Keratinocyte (primary cell): Measurements from ENCODE around the gene ADAM12. TPM values are rescaled to one million over a fixed set of nuclear protein-coding genes. Genes with fewer than 3 reads are reported as not detected.

Source experiments
- DNase-seq: peaks from one replicate; pipeline ENCODE4 v3.0.0-alpha.2; 2011; ENCODE audit warnings: low read depth, missing footprints, low spot score
- FAIRE-seq: peaks from 2 replicates; lab custom pipeline; 2011; peaks lifted over from hg19 to GRCh38; lab: Jason Lieb, UNC
- H2AFZ ChIP-seq: 2 replicates; pipeline ENCODE4 v1.6.0; 2012; ENCODE audit warnings: low read length, control low read depth, inconsistent platforms; ENCODE audit not compliant: control insufficient read depth
- H3K27ac ChIP-seq: 2 replicates; pipeline ENCODE4 v1.5.1; 2011; ENCODE audit warnings: low read length; ENCODE audit not compliant: control insufficient read depth, insufficient read depth
- H3K27me3 ChIP-seq: 3 replicates; pipeline ENCODE4 v1.6.0; 2011; ENCODE audit warnings: low read length; ENCODE audit not compliant: control insufficient read depth, insufficient read depth; ENCODE audit errors: extremely low read depth
- H3K36me3 ChIP-seq, 2 experiments: 2 replicates in 1 of 2; 3 replicates in 1 of 2; pipeline ENCODE4 v1.5.1; 2011; ENCODE audit warnings: low read length in 2 of 2, mild to moderate bottlenecking in 1 of 2; ENCODE audit not compliant: control insufficient read depth in 2 of 2, insufficient read depth in 2 of 2; ENCODE audit errors: extremely low read depth in 1 of 2
- H3K4me1 ChIP-seq: 3 replicates; pipeline ENCODE4 v1.5.1; 2011; ENCODE audit warnings: low read length; ENCODE audit not compliant: control insufficient read depth, insufficient read depth; ENCODE audit errors: extremely low read depth
- H3K4me2 ChIP-seq: 3 replicates; pipeline ENCODE4 v1.6.0; 2011; ENCODE audit warnings: low read depth, low read length; ENCODE audit not compliant: control insufficient read depth, insufficient read depth; ENCODE audit errors: extremely low read depth
- H3K4me3 ChIP-seq, 3 experiments: fragments of 200-600 bp in 1 of 3; sonication (generic) in 1 of 3; 2 replicates in 2 of 3; 3 replicates in 1 of 3; pipeline ENCODE4 v1.5.1; 2011 to 2016; ENCODE audit warnings: low read length in 3 of 3, mild to moderate bottlenecking in 3 of 3, control low read depth in 2 of 3, inconsistent platforms in 1 of 3, low read depth in 1 of 3, mixed read lengths in 1 of 3, mixed run types in 1 of 3, moderate library complexity in 1 of 3; ENCODE audit not compliant: control insufficient read depth in 2 of 3, insufficient read depth in 2 of 3; ENCODE audit errors: extremely low read depth in 1 of 3
- H3K79me2 ChIP-seq: 2 replicates; pipeline ENCODE4 v1.6.0; 2012; ENCODE audit warnings: low read length; ENCODE audit not compliant: control insufficient read depth, insufficient read depth
- H3K9ac ChIP-seq: 3 replicates; pipeline ENCODE4 v1.6.0; 2011; ENCODE audit warnings: low read length; ENCODE audit not compliant: control insufficient read depth, insufficient read depth; ENCODE audit errors: extremely low read depth
- H3K9me1 ChIP-seq: 3 replicates; pipeline ENCODE4 v1.6.0; 2011; ENCODE audit warnings: low read length; ENCODE audit not compliant: control insufficient read depth, insufficient read depth; ENCODE audit errors: extremely low read depth
- H3K9me3 ChIP-seq: 2 replicates; pipeline ENCODE4 v1.5.1; 2012; ENCODE audit warnings: low read depth, low read length; ENCODE audit not compliant: control insufficient read depth
- H4K20me1 ChIP-seq: 3 replicates; pipeline ENCODE4 v1.6.0; 2011; ENCODE audit warnings: low read length; ENCODE audit not compliant: control insufficient read depth, insufficient read depth; ENCODE audit errors: extremely low read depth
- EZH2 ChIP-seq: IDR thresholded peaks from one replicate; pipeline ENCODE4 v1.6.1; 2012; ENCODE audit warnings: inconsistent platforms, mild to moderate bottlenecking, low read length, moderate library complexity
- dilution Hi-C: fragments of 300-500 bp; cut with MboI; formaldehyde crosslinking; loops from one replicate; pipeline ENCODE4 v1.7.0; 2020; ENCODE audit warnings: low sequenced_read_pairs; ENCODE audit not compliant: extremely low pct_ligation_motif_present
- polyA plus RNA-seq, 5 experiments: library from polyadenylated mRNA; depleted of rRNA in 3 of 5; stranded (reverse) in 3 of 5; stranded (forward) in 1 of 5; unstranded in 1 of 5; fragments of >200 nt; gene quantifications; 1 replicate in 1 of 5; 2 replicates in 3 of 5; 3 replicates in 1 of 5; pipeline versions ENCODE4 v1.2.1 to v1.2.3, GENCODE V29; 2011 to 2012; ENCODE audit warnings: missing spikeins in 2 of 5, low read depth in 1 of 5, low replicate concordance in 1 of 5
- TF ChIP-seq, protein P1 (sequence below), 3 experiments: IDR thresholded peaks in 1 of 3; conservative IDR thresholded peaks in 1 of 3; optimal IDR thresholded peaks in 1 of 3; 2 replicates in 2 of 3; 3 replicates in 1 of 3; pipeline versions ENCODE3 to v1.5.1; 2011; ENCODE audit warnings: low read length in 3 of 3, mild to moderate bottlenecking in 3 of 3, moderate library complexity in 2 of 3, control low read depth in 1 of 3, inconsistent platforms in 1 of 3; ENCODE audit not compliant: insufficient read depth in 2 of 3; ENCODE audit errors: extremely low read depth in 1 of 3

The ADAM12 gene
- polyA plus RNA-seq, 1 donor (not counting 4 experiments of a cell fraction or from before 2014, with no cell fraction given), result 0.07 TPM

DNA sequence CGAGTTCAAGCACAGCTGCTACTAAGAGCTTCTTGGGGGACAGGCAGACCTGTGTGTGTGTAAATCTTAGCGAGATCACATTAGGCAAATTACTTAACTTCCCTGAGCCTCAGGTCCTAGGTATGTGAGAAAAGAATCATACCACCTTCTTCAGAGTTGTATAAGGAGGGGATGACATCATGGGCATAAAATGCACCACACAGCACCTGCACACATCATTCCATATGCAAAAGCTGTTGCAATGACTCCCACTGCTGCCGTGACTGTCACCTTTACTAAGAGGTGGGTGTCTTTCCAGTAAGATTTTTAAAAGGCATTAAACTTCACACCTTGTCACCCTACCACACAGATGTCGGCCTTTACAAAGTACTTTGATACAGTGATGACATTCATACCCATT is 345.9 kb downstream of the ADAM12 start:
- no peak overlapping the region for H3K4me3 ChIP-seq

DNA sequence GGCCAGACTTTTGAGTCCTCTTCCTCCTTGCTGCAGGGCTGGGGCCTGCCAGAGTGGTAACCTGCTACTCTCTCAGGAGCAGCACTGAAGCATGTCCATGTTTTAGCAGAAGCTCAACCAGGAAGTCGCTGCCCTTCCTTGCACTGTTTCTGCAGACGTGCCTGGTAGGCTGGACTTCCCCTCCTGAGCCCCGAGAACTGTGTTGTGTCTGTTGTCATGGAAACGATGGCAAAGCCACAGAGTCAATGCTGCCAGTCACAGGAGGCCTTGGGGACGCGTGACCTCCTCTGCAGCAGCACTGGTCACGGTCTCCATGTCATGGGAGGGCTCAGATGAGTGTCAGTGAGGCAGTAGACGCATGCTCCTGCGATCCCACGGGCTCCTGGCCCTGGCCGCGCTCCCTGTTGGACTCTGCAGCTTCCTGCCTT is 346.5 kb downstream of the ADAM12 start:
- Histone ChIP-seq H3K9me3 (no peaks in the 10 kb centered on the region), H3K9ac (no peak overlapping the region), H4K20me1 (no peaks in the 10 kb centered on the region), H3K4me2 (no peak overlapping the region), H3K36me3 (no peaks in the 10 kb centered on the region), H2AFZ (no peak overlapping the region), H3K27ac (no peak overlapping the region), H3K4me1 (no peaks in the 10 kb centered on the region), H3K4me3 (no peak overlapping the region), H3K9me1 (no peaks in the 10 kb centered on the region), H3K27me3 (no peaks in the 10 kb centered on the region), H3K79me2 (no peaks in the 10 kb centered on the region)
- FAIRE-seq (no peak), DNase-seq (no peak)
- TF ChIP-seq EZH2, result no peak
- TF ChIP-seq, protein P1, sequence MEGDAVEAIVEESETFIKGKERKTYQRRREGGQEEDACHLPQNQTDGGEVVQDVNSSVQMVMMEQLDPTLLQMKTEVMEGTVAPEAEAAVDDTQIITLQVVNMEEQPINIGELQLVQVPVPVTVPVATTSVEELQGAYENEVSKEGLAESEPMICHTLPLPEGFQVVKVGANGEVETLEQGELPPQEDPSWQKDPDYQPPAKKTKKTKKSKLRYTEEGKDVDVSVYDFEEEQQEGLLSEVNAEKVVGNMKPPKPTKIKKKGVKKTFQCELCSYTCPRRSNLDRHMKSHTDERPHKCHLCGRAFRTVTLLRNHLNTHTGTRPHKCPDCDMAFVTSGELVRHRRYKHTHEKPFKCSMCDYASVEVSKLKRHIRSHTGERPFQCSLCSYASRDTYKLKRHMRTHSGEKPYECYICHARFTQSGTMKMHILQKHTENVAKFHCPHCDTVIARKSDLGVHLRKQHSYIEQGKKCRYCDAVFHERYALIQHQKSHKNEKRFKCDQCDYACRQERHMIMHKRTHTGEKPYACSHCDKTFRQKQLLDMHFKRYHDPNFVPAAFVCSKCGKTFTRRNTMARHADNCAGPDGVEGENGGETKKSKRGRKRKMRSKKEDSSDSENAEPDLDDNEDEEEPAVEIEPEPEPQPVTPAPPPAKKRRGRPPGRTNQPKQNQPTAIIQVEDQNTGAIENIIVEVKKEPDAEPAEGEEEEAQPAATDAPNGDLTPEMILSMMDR (optimal IDR thresholded peaks at IDR 0.05 in 1 of 3, IDR thresholded peaks at IDR 0.05 in 1 of 3, conservative IDR thresholded peaks at IDR 0.05 in 1 of 3; ENCODE audit: extremely low read depth in 1 of 3, insufficient read depth in 2 of 3, low read length in 3 of 3), result no peak
- dilution Hi-C loops, result no loop called here

More for the DNA sequence above, 345.9 kb downstream of the ADAM12 start:
- TF ChIP-seq, protein P1 (optimal IDR thresholded peaks at IDR 0.05 in 1 of 3, IDR thresholded peaks at IDR 0.05 in 1 of 3, conservative IDR thresholded peaks at IDR 0.05 in 1 of 3; ENCODE audit: extremely low read depth in 1 of 3, insufficient read depth in 2 of 3, low read length in 3 of 3), result no peak
- TF ChIP-seq EZH2, result no peak
- no peak overlapping the region for H2AFZ ChIP-seq
- no peaks in the 10 kb centered on the region for H3K4me1 ChIP-seq
- no peaks in the 10 kb centered on the region for H3K9me3 ChIP-seq
- H3K4me2 ChIP-seq, result no peak overlapping the region
- H3K9me1 ChIP-seq, result no peaks in the 10 kb centered on the region
- no peaks in the 10 kb centered on the region for H4K20me1 ChIP-seq
- dilution Hi-C loops, result no loop called here
- H3K27me3 ChIP-seq, result no peaks in the 10 kb centered on the region
- H3K36me3 ChIP-seq, result no peaks in the 10 kb centered on the region
- FAIRE-seq (peak; percentile 20), DNase-seq (no peak)
- H3K9ac ChIP-seq, result no peak overlapping the region
- H3K79me2 ChIP-seq, result no peaks in the 10 kb centered on the region
- no peak overlapping the region for H3K27ac ChIP-seq
